ENCODE data around the gene POMGNT1.

DNA sequence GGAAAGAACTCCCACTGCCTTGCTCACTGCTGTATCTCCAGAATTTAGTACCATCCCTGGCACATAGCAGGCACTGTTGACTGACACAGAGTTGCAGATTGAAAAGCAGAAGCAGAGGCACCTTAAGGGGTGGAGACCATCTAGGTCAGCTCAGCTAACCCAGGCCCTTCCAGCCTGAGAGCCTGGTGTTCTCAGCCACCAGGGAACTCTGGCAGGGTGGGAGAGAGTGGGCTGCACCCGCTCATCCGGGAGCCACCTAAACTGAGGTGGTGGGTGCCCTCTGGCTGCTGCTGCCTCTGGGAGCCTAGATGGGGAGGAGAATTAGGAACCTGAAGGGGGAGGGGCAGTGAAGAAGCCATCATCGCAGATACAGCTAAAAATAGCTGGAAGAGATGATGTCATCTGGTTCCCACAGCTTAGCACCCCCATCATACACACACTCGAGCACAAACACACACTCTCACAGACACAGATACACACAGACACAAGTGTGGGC lies 24.8 kb downstream of the POMGNT1 start:
- TF ChIP-seq POLR2AphosphoS5 (IDR thresholded peaks at IDR 0.05; ENCODE audit: low read depth, low read length) (no peak), POLR2A (IDR thresholded peaks at IDR 0.05; ENCODE audit: low read depth, low read length) (no peak), TAF1 (IDR thresholded peaks at IDR 0.05; ENCODE audit: low read depth, low read length) (no peak), SPI1 (IDR thresholded peaks at IDR 0.05; ENCODE audit: low read depth, low read length) (no peak), POU2F2 (IDR thresholded peaks at IDR 0.05; ENCODE audit: low read depth, low read length) (no peak), PAX5 (IDR thresholded peaks at IDR 0.05; ENCODE audit: insufficient read depth, low read length, severe bottlenecking) (no peak)
